Measurements from ENCODE around the gene CLEC4C. TPM values are rescaled to one million over a fixed set of nuclear protein-coding genes. Genes with fewer than 3 reads are reported as not detected.

Gene CLEC4C, protein sequence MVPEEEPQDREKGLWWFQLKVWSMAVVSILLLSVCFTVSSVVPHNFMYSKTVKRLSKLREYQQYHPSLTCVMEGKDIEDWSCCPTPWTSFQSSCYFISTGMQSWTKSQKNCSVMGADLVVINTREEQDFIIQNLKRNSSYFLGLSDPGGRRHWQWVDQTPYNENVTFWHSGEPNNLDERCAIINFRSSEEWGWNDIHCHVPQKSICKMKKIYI
- not detected in 2 replicates for total RNA-seq (2014; rRNA removed; shearing (Covaris generic))

DNA sequence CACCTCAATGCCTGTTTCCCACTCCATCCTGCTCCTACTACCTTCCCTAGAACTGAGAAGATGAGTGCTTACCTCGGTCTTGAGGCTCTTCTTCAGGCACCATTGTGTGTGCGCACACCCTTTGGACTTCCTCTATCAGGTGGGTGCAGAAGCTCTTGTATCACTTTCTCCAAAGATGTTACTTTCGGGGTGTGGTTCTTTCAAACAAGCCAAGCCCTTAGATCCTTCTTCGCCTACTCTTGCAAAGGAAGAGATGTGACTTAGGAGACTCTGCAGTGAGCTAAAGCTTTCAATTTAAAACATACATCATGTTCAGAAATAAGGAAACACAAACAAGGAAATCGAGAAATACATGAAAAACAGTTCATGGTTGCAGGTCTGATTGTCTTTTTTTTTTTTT lies at the start of gene CLEC4C:
Gene CLEC4C, minus strand, starts transcription at position 130 of the 400 bp plus-strand sequence. Its CDS starts 27 bp downstream, at position 103.

DNA sequence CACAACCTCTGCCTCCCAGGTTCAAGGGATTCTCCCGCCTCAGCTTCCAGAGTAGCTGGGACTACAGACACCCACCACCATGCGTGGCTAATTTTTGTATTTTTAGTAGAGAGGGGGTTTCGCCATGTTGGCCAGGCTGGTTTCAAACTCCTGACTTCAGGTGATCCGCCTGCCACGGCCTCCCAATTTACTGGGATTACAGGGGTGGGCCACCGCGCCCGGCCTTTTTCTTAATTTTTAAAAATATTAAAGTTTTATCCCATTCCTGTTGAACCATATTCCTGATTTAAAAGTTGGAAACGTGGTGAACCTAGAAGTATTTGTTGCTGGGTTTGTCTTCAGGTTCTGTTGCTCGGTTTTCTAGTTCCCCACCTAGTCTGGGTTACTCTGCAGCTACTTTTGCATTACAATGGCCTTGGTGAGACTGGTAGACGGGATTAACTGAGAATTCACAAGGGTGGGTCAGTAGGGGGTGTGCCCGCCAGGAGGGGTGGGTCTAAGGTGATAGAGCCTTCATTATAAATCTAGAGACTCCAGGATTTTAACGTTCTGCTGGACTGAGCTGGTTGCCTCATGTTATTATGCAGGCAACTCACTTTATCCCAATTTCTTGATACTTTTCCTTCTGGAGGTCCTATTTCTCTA lies 41.8 kb upstream of the CLEC4C start, which contains the start of gene NANOG:
Gene NANOG, plus strand, starts transcription at position 519 of the 645 bp plus-strand sequence. CDS start 213 bp downstream, outside the sequence.

DNA sequence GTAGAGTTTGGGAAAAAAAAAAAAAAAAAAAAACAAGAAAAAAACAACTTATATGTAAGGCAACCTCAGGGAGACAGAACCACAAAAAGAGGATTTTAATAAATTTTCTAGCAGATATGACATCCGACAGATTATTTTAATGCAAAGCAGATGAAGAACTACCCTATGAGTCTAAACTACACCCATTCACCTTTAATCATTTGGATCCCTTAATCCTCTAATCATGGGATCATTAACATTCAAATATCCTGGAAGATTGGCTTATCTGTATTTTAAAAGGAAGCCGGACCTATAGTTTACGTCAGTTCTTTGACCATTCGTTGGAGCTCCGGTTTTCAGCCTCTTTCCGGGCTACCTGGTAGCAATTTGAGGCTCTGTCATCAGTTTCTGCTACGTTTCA lies 36.0 kb downstream of the CLEC4C start, which contains the start of gene DPPA3:
Gene DPPA3, plus strand, starts transcription at position 301 of the 400 bp plus-strand sequence. CDS start 138 bp downstream, outside the sequence.

DNA sequence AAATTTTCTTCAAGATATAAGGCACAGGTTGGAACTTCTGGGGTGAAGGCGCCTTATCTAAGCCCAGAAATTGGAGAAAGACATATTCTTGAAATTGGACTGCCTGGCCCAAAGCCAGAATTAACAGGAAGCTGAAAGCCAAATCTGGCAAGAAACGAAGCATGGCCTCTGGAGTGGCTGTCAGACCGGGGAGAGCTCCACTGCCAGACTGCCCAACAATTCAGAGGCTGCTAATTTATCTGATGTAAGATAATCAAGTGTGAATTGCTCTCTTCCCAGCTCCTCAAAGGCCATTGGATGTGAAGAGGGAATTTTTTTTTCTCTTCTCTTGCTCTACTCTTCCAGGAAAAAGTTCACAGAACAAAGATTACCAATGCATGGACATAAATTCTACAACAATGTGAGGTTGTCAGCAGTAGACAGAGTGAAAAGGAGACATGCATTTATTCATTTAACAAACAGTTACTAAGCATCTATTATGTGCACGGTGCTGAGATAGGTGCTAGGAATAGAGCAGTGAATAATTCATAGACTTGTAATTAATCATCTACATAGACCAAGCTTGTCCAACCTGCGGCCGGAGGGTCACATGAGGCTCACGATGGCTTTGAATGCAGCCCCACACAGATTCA lies 51.5 kb downstream of the CLEC4C start, which contains the start of gene GDF3:
Gene GDF3, minus strand, starts transcription at position 210 of the 632 bp plus-strand sequence. Its CDS starts 47 bp downstream, at position 163.

Small RNAs within 50 kb of the gene (small RNA-seq; reads per million reads assigned to genes)
- gene RF00019, result not detected

Other genes starting within 250 kb of the CLEC4C start
- gene CD163, start 243.6 kb downstream of the CLEC4C start, total RNA-seq (2014; rRNA removed; shearing (Covaris generic)), result not detected in 2 replicates
- gene APOBEC1, start 81.5 kb downstream of the CLEC4C start, total RNA-seq (2014; rRNA removed; shearing (Covaris generic)), result not detected in 2 replicates
- not detected in 2 replicates for gene GDF3, start 51.6 kb downstream of the CLEC4C start, total RNA-seq (2014; rRNA removed; shearing (Covaris generic))
- not detected in 2 replicates for gene DPPA3, start 35.9 kb downstream of the CLEC4C start, total RNA-seq (2014; rRNA removed; shearing (Covaris generic))
- gene NANOGNB, start 17.8 kb upstream of the CLEC4C start, total RNA-seq (2014; rRNA removed; shearing (Covaris generic)), result not detected in 2 replicates
- gene NANOG, start 42.0 kb upstream of the CLEC4C start, total RNA-seq (2014; rRNA removed; shearing (Covaris generic)), result not detected in 2 replicates
- not detected in 2 replicates for gene SLC2A14, start 125.5 kb upstream of the CLEC4C start, total RNA-seq (2014; rRNA removed; shearing (Covaris generic))
- 22.3 and 24.0 TPM in 2 replicates for gene SLC2A3, start 188.8 kb upstream of the CLEC4C start, total RNA-seq (2014; rRNA removed; shearing (Covaris generic))